Measurements from ENCODE around the gene BPIFA2.

The BPIFA2 gene

DNA sequence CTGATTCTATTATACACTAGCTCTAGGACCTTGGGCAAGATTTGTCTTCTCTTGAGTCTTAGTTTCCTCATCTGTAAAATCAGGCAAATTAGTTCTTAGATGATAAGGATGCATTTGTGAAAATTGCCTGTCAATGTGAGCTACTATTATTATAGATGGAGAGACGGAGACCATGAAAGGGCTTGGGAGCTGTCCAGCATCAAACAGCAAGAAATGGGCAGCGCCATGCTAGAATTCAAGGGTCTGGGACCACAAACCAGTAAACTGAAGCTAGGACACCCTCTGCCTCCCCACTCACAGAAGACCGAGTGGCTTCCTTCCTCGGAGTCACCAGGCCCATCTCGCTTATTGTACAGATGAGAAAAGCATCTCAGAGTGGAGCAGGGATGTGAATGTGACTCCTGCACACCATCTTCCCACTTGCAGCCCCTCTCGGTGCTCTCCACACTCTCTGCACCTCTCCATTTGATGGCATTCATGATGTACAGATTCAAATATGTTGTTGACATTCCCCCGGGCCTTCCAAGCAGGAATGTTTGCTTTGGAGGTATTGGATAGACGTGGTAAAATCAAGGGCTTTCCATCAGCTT is 25.0 kb downstream of the BPIFA2 start:
- DNase-seq (ENCODE audit: low spot score), result no peak

DNA sequence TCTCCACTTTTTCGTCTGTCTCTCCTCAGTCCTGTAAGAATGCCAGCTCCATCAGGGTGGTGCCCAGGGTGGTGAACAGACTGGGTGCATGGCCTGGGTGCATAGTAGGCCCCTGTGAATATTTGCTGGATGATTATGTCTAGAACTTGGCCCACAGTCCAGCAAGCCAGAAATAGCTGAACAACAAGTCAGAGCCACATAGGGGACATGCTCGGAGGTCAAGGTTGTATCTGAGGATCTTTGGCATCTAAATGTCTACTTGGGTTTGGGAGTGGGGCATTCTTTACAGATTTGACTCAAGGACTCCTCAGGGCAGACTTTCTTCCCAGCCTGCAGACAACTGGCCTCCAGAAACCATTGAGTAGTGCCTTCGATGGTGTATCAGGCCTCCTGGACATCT is 31.1 kb downstream of the BPIFA2 start:
- no peak for DNase-seq (ENCODE audit: low spot score)

DNA sequence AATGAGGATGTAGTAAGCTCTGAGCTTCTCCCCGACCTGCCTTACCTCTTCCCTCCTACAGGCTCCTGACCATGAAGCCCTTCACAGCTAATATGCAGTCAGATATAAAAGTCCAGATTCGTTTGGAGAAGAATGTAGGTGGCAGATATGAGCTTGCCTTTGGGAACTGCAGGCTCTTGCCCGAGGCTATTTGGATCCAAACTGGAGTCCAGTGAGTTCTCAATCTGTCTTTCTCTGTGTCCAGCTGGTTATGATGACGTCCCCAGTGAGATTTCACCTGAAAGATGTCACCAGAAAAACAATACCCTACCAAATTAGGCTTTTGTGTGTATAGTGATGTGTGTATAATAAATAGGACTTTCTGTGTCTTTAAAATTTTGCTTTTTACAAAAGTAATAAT is 34.5 kb downstream of the BPIFA2 start:
- DNase-seq (ENCODE audit: low spot score), result no peak

DNA sequence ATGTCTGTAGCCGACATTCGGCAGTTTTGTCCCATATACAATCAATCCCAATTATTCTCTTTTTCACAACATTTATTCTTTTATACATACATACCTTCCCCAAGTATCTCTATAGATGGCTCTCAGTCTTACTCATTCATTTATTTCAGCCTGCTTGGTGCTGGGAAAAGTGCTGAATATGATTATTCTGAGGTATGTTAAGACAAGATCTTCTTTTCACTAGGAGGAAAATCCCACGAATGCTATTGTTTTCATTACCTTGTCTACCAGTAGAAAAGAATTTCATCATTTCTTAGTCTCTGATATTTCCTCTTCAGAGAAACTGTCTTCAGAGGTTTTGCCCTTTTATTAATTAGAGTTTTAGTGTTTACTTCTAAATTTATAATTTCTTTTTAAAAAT is 35.5 kb downstream of the BPIFA2 start:
- DNase-seq (ENCODE audit: low spot score), result no peak

DNA sequence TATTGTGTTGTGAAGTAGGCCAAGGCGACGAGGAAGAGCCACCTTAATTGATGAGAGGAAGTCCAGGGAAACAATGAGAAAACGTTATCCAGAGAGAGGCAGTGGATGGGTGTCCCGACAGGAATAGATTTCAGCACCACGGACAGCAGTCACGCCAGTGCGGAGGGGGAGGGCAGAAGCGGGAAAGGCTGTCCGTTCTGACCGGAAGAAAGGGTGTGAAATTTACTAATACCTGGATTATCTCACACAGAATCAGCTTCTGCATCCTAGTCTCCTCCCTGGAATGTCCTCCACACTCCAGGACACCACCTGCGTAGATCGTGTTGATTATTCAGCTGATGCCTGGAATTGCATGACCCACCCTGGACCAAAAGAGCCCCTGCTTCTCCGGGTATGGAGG is 41.8 kb downstream of the BPIFA2 start:
- peak; percentile 31 for DNase-seq (ENCODE audit: low spot score)

DNA sequence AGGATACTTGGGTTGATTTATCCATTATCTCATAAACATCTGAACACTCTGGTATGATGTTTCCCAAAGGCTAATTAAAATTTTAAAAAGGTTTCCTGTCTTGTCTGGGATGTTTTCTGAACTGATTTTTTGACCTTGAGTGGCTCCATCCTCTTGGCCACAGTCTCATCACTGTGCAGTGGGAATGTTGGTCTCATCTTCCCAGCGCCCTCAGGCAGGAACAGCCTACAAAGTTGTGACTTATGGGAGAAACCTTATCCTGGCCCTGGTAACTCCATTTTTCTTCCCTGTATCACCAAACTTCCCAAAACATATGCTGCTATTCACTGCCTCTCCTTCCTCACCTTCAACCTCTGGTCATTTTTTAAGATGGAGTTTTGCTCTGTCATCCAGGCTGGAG is 42.4 kb downstream of the BPIFA2 start:
- no peak for DNase-seq (ENCODE audit: low spot score)

DNA sequence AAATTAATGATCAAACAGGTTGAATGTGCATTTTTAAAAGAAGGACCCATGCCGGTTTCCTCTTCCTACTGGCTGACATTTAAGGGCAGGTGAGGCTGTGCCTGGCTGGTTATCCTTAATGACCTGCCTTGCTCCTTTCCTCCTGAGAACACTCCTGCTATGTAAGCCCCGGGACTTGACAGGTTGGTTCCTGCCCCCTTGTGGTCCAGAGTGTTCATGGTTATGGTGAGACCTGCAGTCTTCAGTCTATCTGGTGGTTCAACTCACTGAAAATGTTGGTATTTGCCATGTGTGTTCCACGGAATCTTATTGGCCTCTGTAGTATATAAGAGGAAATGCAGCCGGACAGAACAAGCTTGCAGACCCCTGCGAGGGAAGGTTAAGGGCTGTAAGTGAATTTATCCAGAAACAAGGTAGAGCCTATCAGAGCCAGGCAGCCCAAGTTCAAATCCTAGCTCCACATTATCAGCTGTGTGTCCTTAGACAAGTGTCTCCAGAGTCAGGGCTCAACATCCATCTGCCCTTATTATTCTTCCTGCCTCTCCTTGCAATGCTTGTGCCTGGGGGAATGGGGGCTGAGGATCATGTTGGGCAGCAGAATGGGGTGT is 44.0 kb downstream of the BPIFA2 start:
- DNase-seq (ENCODE audit: low spot score), result peak; percentile 52

DNA sequence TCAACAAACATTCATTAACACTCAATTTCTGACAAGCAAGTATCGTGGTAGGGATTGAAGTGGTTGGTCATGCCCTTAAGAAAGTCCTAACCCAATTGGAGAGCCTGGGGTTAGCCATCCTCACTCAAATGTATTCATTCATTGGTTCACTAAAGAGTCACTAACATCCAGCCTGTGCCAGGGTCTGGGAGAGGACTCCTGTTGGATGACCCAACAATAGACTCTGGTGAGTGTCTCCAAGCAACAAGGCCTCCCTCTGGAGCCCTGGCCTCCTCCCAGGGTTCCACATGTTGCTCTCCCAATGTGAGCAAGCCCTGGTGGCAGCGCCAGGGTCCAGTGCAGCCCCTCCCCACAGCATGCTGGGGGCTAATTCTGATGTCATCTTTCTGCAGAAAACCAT is 49.1 kb downstream of the BPIFA2 start, which contains the start of gene BPIFA3:
Gene BPIFA3 (plus strand): TSS at position 301 of the 400 bp plus-strand sequence. CDS start 185 bp downstream, outside the sequence.
- no peak for DNase-seq (ENCODE audit: low spot score)

DNA sequence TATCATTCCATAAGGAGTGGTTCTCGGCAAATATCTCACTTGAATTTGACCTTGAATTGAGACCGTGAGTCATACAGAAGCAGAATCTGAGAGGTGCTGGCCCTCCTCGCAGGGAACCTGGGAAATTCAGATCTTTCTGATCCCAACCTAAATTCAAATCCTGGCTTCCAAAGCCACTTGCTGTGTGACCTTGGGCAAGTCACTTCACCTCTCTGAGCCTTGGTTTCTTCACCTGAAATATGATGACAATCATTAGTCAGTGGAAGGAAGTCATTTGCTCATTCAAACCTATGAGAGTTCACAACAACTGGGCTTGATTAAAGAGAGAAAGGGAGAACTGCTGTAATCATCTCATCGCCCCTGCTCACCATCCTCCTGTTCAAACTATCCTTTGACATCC is 56.4 kb downstream of the BPIFA2 start:
- no peak for DNase-seq (ENCODE audit: low spot score)

DNA sequence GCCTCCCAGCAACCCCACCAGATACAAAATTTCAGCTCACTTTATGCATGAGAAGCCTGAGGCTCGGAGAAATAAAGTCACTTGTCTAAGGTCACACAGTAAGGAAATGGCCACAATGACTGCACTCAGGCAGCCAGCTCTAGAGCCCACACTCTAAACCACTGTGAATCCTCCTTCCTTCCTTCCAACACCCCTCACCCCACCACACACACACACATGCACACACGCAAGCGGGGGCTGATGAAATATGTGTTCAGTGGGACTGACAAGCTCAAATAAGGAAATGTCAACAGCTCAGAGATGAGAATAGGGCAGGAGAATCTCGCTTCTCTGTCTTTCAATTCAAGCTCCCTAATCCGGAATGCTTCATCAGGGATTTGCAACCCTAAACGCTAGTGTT is 61.9 kb downstream of the BPIFA2 start:
- no peak for DNase-seq (ENCODE audit: low spot score)

Measured in SK-N-DZ (cell line).